Middle frontal gyrus (tissue), 1 donor: ENCODE results near the gene NUCB1.
"Not testable (repeated sequence)": the region's sequence is repeated elsewhere in the genome, so short reads cannot be mapped to it uniquely, and the experiment has no call there.

Experiments used
- DNase-seq: peaks from one replicate; pipeline ENCODE4 v3.0.0-alpha.2; 2015; ENCODE audit warnings: low spot score; ENCODE audit errors: extremely low spot score

The NUCB1 gene

GRCh38 chr19:48899781-48900476 is at the start of gene NUCB1:
Gene NUCB1, plus strand, starts transcription at chr19:48900312. Its CDS starts 485 bp downstream, at chr19:48900797.
- peak; percentile 98 for DNase-seq

GRCh38 chr19:48852292-48852691 is 47.8 kb upstream of the NUCB1 start:
- no peak for DNase-seq

GRCh38 chr19:48853483-48853882 is 46.6 kb upstream of the NUCB1 start:
- DNase-seq, result no peak

GRCh38 chr19:48854103-48854502 is 46.0 kb upstream of the NUCB1 start:
- DNase-seq, result no peak

GRCh38 chr19:48856921-48857320 is 43.2 kb upstream of the NUCB1 start:
- no peak for DNase-seq

- no peak for DNase-seq
Measured at GRCh38 chr19:48858984-48859710, 41.0 kb upstream of the NUCB1 start.

- DNase-seq, result no peak
Measured at GRCh38 chr19:48859711-48860572, 40.2 kb upstream of the NUCB1 start.

- DNase-seq, result no peak
Measured at GRCh38 chr19:48861313-48861712, 38.8 kb upstream of the NUCB1 start.

GRCh38 chr19:48862827-48863226 is 37.3 kb upstream of the NUCB1 start:
- no peak for DNase-seq

GRCh38 chr19:48866692-48867091 is 33.4 kb upstream of the NUCB1 start:
- DNase-seq, result no peak

GRCh38 chr19:48867123-48867745 is 32.9 kb upstream of the NUCB1 start:
- DNase-seq, result no peak

- DNase-seq, result no peak
Measured at GRCh38 chr19:48867746-48868113, 32.4 kb upstream of the NUCB1 start.

GRCh38 chr19:48868114-48868886 is 31.8 kb upstream of the NUCB1 start, which contains the start of gene PLEKHA4:
Gene PLEKHA4, minus strand, starts transcription at chr19:48868617. Its CDS starts 997 bp downstream, at chr19:48867620.
- no peak for DNase-seq

GRCh38 chr19:48870048-48870447 is 30.1 kb upstream of the NUCB1 start:
- DNase-seq, result no peak

GRCh38 chr19:48871471-48872181 is 28.5 kb upstream of the NUCB1 start:
- DNase-seq, result not testable (repeated sequence)

GRCh38 chr19:48872182-48872883 is 27.8 kb upstream of the NUCB1 start, which contains the start of gene PPP1R15A:
Gene PPP1R15A, plus strand, starts transcription at chr19:48872421. Its CDS starts 813 bp downstream, at chr19:48873234.
- DNase-seq, result peak; percentile 95

GRCh38 chr19:48872884-48873475 is 27.1 kb upstream of the NUCB1 start:
- peak; percentile 39 for DNase-seq

- no peak for DNase-seq
Measured at GRCh38 chr19:48873476-48874302, 26.4 kb upstream of the NUCB1 start.
